Calu3 (cell line): ENCODE data around the gene MEI4. TPM values are rescaled to one million over a fixed set of nuclear protein-coding genes. Genes with fewer than 3 reads are reported as not detected.
A peak's percentile ranks its signal among the peaks of the same experiment; 100 is the strongest.

Experiments used
- BruUV-seq: library from RNA; stranded (reverse); fragments of 400-500 nt; replicated peaks from 2 replicates; lab custom pipeline; 2021; lab: Mats Ljungman, UMichigan
- CTCF ChIA-PET: fragments of 300-600 bp; sonication (Branson Sonifier 250); formaldehyde crosslinking; loops from one replicate; lab custom pipeline; 2022; ENCODE audit warnings: antibody characterized with exemption; lab: Charles Lee
- DNase-seq: peaks from one replicate; pipeline ENCODE4 v3.0.0; 2022
- H3K27ac Mint-ChIP-seq: one replicate; pipeline ENCODE4 v1.8.0; 2022; ENCODE audit warnings: mixed read lengths; ENCODE audit not compliant: unreplicated experiment
- H3K27me3 Mint-ChIP-seq: one replicate; pipeline ENCODE4 v1.8.0; 2022; ENCODE audit warnings: mixed read lengths; ENCODE audit not compliant: unreplicated experiment
- H3K36me3 Mint-ChIP-seq: one replicate; pipeline ENCODE4 v1.8.0; 2022; ENCODE audit warnings: mild to moderate bottlenecking, moderate library complexity, mixed read lengths; ENCODE audit not compliant: insufficient read depth, unreplicated experiment
- H3K4me1 Mint-ChIP-seq: one replicate; pipeline ENCODE4 v1.8.0; 2022; ENCODE audit warnings: mild to moderate bottlenecking, low read depth, mixed read lengths; ENCODE audit not compliant: unreplicated experiment
- H3K4me3 Mint-ChIP-seq: one replicate; pipeline ENCODE4 v1.8.0; 2022; ENCODE audit warnings: mild to moderate bottlenecking, low read depth, moderate library complexity, mixed read lengths; ENCODE audit not compliant: unreplicated experiment
- H3K9me3 Mint-ChIP-seq: one replicate; pipeline ENCODE4 v1.8.0; 2022; ENCODE audit warnings: low read depth, mixed read lengths; ENCODE audit not compliant: unreplicated experiment
- intact Hi-C: fragments of 100-400 bp; cut with micrococcal nuclease; formaldehyde crosslinking; loops from one replicate; pipeline ENCODE4 v1.10.0; 2022; ENCODE audit not compliant: unreplicated experiment
- total RNA-seq: library from RNA; stranded (reverse); gene quantifications from 2 replicates; pipeline ENCODE4 v1.2.3, GENCODE V29; 2022
- TF ChIP-seq, protein P1 (sequence below): fragments of 200-600 bp; IDR thresholded peaks from one replicate; pipeline ENCODE4 v1.8.0; 2022; ENCODE audit warnings: antibody characterized with exemption; ENCODE audit not compliant: unreplicated experiment

The MEI4 gene
- total RNA-seq, 1 experiment from 2014 or later: 0.09 TPM

DNA sequence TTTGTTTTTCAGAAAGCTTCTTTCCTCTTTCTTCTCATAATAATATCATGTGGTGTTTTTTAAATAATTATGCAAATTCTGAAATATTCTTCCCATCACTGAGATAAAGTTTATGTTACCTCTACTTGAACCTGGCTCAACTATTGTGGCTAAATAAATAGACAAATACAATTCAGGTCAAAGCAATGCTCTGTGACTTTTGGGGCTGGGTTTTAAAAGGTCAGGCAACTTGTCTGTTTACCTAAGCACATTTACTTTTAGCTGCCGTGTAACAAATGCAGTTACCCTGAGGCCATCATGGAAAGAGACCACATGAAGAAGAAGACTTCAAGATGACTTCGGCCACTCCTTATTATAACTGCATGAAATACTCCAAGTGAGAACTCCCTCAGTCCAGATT, 33.7 kb upstream of the MEI4 start:
- Mint-ChIP-seq H3K4me1 (no peaks in the 10 kb centered on the region), H3K9me3 (peaks cover 3% of the 10 kb centered on the region), H3K36me3 (no peaks in the 10 kb centered on the region), H3K27ac (no peak overlapping the region), H3K4me3 (no peak overlapping the region), H3K27me3 (no peaks in the 10 kb centered on the region)
- intact Hi-C loops: no loop called here
- DNase-seq: no peak
- no TSS peak for BruUV-seq
- CTCF ChIA-PET: no interaction called here
- TF ChIP-seq, protein P1, sequence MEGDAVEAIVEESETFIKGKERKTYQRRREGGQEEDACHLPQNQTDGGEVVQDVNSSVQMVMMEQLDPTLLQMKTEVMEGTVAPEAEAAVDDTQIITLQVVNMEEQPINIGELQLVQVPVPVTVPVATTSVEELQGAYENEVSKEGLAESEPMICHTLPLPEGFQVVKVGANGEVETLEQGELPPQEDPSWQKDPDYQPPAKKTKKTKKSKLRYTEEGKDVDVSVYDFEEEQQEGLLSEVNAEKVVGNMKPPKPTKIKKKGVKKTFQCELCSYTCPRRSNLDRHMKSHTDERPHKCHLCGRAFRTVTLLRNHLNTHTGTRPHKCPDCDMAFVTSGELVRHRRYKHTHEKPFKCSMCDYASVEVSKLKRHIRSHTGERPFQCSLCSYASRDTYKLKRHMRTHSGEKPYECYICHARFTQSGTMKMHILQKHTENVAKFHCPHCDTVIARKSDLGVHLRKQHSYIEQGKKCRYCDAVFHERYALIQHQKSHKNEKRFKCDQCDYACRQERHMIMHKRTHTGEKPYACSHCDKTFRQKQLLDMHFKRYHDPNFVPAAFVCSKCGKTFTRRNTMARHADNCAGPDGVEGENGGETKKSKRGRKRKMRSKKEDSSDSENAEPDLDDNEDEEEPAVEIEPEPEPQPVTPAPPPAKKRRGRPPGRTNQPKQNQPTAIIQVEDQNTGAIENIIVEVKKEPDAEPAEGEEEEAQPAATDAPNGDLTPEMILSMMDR: no peak

DNA sequence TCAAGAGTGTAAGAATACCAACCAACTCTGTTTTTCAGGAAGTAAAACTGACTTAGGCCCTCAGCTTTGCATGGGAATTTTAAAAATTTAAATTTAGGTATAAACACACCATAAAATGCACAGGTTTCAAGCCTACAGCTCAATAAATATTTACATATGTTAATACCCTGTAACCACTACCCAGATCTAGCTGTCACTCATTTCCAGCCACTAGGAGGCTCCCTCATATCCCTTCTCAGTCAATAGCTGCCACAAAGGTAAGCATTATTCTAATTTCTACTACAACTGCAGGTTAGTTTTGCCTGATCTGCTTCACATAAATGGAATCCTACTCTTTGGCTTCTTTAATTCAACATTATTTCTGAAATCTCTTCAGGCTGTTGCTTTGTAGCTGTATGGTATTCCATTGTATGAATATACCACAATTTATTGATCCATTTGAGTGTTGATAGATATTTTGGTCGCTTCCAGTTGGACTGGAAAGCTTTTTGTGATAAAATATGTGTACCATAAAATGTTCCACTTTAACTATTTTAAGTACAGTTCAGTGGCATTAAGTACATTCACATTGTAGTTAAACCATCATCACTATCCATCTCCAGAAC, 32.5 kb upstream of the MEI4 start:
- CTCF ChIA-PET: interaction anchor here (0.8 to 1.1 kb wide), 3 partner anchors 157 to 1189 kb away, joined by 3 to 4 read pairs (median 3); partner anchors contain the start of gene HTR1B
- DNase-seq: peak; percentile 41
- no TSS peak for BruUV-seq
- Mint-ChIP-seq H3K4me1 (no peaks in the 10 kb centered on the region), H3K9me3 (no peaks in the 10 kb centered on the region), H3K4me3 (no peak overlapping the region), H3K36me3 (no peaks in the 10 kb centered on the region), H3K27me3 (no peaks in the 10 kb centered on the region), H3K27ac (no peak overlapping the region)
- intact Hi-C loops: loop anchor here (10.0 kb wide), 1 partner anchor 156 kb away; the partner anchor contains the start of gene HTR1B
- TF ChIP-seq, protein P1: no peak

DNA sequence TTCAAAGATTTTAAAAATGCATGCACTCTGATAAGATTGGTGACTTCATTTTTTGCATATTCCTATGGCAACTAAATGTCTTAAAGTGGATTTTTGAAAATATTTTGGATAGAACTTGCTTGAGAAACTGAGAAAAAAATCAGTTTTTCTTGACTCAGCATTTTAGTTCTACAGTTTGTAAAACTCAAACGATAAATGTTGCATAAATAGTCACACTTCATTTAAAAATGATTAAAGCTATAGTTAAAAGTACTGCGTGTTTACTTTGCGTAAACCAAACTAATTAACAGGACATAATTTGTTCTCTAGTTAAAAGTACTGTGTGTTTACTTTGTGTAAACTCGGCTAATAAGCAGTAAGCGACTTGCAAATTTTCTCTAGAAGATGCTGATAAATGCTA, 28.3 kb upstream of the MEI4 start:
- Mint-ChIP-seq H3K36me3 (no peaks in the 10 kb centered on the region), H3K4me1 (no peaks in the 10 kb centered on the region), H3K27ac (no peak overlapping the region), H3K4me3 (no peak overlapping the region), H3K9me3 (peaks cover 4% of the 10 kb centered on the region), H3K27me3 (no peaks in the 10 kb centered on the region)
- TF ChIP-seq, protein P1: no peak
- intact Hi-C loops: loop anchor here (10.0 kb wide), 1 partner anchor 160 kb away; the partner anchor contains the start of gene HTR1B
- CTCF ChIA-PET: no interaction called here
- no peak for DNase-seq
- no TSS peak for BruUV-seq

DNA sequence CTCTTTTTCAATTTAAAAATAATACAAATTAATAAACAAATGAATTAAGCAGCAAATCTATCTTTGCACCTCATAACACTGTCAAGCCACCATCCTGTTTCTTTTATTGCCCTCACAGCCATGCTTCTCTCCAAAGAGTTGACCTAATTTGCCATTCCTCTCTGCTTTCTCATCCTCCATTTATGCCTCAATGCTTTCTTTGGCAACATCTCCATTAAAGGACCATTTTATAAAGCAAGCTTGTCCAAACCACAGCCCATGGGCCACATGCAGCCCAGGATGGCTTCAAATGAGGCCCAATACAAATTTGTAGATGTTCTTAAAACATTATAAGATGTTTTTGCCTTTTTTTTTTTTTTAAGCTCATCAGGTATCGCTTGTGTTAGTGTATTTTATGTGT, 26.4 kb upstream of the MEI4 start:
- H3K4me1 Mint-ChIP-seq: no peaks in the 10 kb centered on the region
- BruUV-seq: no TSS peak
- intact Hi-C loops: loop anchor here (10.0 kb wide), 1 partner anchor 162 kb away; the partner anchor contains the start of gene HTR1B
- CTCF ChIA-PET: no interaction called here
- peaks cover 4% of the 10 kb centered on the region for H3K9me3 Mint-ChIP-seq
- H3K27me3 Mint-ChIP-seq: no peaks in the 10 kb centered on the region
- H3K27ac Mint-ChIP-seq: no peak overlapping the region
- TF ChIP-seq, protein P1: no peak
- no peak overlapping the region for H3K4me3 Mint-ChIP-seq
- DNase-seq: no peak
- no peaks in the 10 kb centered on the region for H3K36me3 Mint-ChIP-seq
